Measurements from ENCODE around the gene WDR20.

- no peak for TF ChIP-seq EZH2 (IDR thresholded peaks at IDR 0.05; ENCODE audit: borderline replicate concordance, low read depth, low read length, severe bottlenecking)
- no peak for TF ChIP-seq POLR2A (IDR thresholded peaks at IDR 0.05; ENCODE audit: low read depth, low read length)
- TF ChIP-seq CTCF (IDR thresholded peaks at IDR 0.05; ENCODE audit: extremely low read depth in 1 of 2, insufficient read depth in 1 of 2, low read depth in 1 of 2, low read length in 2 of 2), result no peak
- no peak for TF ChIP-seq GATA2 (IDR thresholded peaks at IDR 0.05; ENCODE audit: insufficient read depth, insufficient read length, low read depth, low read length)
- no peak for TF ChIP-seq POLR2AphosphoS5 (IDR thresholded peaks at IDR 0.05; ENCODE audit: insufficient read depth, low read depth, low read length)
- no peak for TF ChIP-seq JUN (IDR thresholded peaks at IDR 0.05; ENCODE audit: borderline replicate concordance, insufficient read depth, insufficient read length, low read depth)
- no peak for TF ChIP-seq MAX (IDR thresholded peaks at IDR 0.05; ENCODE audit: insufficient read depth, insufficient read length)
- TF ChIP-seq MYC (IDR thresholded peaks at IDR 0.05; ENCODE audit: low read depth, low read length), result no peak
These were observed 118.4 kb downstream of the WDR20 start for GRCh38 chr14:102258136-102258535.
